HEK293 (cell line): Measurements from ENCODE around the gene IKZF1.

Experiments
- BCL11A ChIP-seq: fragments of 450-650 bp; formaldehyde crosslinking; IDR thresholded peaks from 2 replicates; pipeline ENCODE4 v1.5.1; 2016; ENCODE audit warnings: low read depth, missing biosample characterization, missing genetic modification characterization
- TCF7L2 ChIP-seq: IDR thresholded peaks from 2 replicates; pipeline ENCODE4 v1.6.1; 2011; ENCODE audit warnings: low read depth, mild to moderate bottlenecking, inconsistent platforms, low read length, moderate library complexity, borderline replicate concordance
- ZNF501 ChIP-seq: fragments of 450-650 bp; formaldehyde crosslinking; IDR thresholded peaks from 2 replicates; pipeline ENCODE4 v1.5.1; 2016; ENCODE audit warnings: missing biosample characterization, missing genetic modification characterization
- ZNF544 ChIP-seq: fragments of 450-650 bp; formaldehyde crosslinking; IDR thresholded peaks from 2 replicates; pipeline ENCODE4 v1.5.0; 2017; ENCODE audit warnings: missing biosample characterization, missing genetic modification characterization
- TF ChIP-seq, protein P1 (sequence below): fragments of 450-650 bp; formaldehyde crosslinking; conservative IDR thresholded peaks from 2 replicates; pipeline ENCODE4 v1.5.1; 2016; ENCODE audit warnings: low read depth, missing biosample characterization, missing genetic modification characterization
- TF ChIP-seq, protein P2 (sequence below): fragments of 450-650 bp; formaldehyde crosslinking; IDR thresholded peaks from 2 replicates; pipeline ENCODE4 v1.5.1; 2016; ENCODE audit warnings: missing biosample characterization, missing genetic modification characterization
- TF ChIP-seq, protein P3 (sequence below): fragments of 450-650 bp; formaldehyde crosslinking; IDR thresholded peaks from 2 replicates; pipeline ENCODE4 v1.5.1; 2016; ENCODE audit warnings: missing biosample characterization, missing genetic modification characterization
- TF ChIP-seq, protein P4 (sequence below): fragments of 450-650 bp; formaldehyde crosslinking; IDR thresholded peaks from 2 replicates; pipeline ENCODE4 v1.5.1; 2016; ENCODE audit warnings: missing biosample characterization, missing genetic modification characterization

DNA sequence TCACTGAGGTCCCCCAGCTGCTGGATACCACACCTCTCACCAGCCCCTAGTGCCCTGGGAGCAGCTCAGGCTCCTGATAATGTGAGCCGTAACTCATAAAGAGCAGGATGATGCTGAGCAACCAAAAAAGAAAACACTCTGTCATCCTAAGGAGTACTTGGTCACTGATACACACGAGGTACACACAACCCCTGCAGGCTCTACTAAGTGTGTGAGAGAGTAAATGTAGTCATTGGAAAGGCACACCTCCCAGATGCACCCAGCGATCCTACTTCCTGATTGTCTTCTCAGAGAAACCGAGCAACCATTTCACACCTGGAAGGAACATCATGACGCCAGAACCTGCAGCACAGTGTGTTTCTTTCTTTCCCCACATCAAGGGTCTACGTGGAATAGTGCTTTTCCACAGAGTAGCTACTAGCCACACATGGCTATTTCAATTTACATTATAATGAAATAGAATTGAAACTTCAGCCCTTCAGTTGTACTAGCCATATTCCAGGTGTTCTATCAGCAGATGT is 111.4 kb downstream of the IKZF1 start:
- TF ChIP-seq, protein P1, sequence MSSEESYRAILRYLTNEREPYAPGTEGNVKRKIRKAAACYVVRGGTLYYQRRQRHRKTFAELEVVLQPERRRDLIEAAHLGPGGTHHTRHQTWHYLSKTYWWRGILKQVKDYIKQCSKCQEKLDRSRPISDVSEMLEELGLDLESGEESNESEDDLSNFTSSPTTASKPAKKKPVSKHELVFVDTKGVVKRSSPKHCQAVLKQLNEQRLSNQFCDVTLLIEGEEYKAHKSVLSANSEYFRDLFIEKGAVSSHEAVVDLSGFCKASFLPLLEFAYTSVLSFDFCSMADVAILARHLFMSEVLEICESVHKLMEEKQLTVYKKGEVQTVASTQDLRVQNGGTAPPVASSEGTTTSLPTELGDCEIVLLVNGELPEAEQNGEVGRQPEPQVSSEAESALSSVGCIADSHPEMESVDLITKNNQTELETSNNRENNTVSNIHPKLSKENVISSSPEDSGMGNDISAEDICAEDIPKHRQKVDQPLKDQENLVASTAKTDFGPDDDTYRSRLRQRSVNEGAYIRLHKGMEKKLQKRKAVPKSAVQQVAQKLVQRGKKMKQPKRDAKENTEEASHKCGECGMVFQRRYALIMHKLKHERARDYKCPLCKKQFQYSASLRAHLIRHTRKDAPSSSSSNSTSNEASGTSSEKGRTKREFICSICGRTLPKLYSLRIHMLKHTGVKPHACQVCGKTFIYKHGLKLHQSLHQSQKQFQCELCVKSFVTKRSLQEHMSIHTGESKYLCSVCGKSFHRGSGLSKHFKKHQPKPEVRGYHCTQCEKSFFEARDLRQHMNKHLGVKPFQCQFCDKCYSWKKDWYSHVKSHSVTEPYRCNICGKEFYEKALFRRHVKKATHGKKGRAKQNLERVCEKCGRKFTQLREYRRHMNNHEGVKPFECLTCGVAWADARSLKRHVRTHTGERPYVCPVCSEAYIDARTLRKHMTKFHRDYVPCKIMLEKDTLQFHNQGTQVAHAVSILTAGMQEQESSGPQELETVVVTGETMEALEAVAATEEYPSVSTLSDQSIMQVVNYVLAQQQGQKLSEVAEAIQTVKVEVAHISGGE (tag by site-specific recombination): no peak
- TF ChIP-seq ZNF501 (no peak), BCL11A (tag by site-specific recombination) (no peak), TCF7L2 (no peak), ZNF544 (tag by site-specific recombination) (no peak)
- TF ChIP-seq, protein P2, sequence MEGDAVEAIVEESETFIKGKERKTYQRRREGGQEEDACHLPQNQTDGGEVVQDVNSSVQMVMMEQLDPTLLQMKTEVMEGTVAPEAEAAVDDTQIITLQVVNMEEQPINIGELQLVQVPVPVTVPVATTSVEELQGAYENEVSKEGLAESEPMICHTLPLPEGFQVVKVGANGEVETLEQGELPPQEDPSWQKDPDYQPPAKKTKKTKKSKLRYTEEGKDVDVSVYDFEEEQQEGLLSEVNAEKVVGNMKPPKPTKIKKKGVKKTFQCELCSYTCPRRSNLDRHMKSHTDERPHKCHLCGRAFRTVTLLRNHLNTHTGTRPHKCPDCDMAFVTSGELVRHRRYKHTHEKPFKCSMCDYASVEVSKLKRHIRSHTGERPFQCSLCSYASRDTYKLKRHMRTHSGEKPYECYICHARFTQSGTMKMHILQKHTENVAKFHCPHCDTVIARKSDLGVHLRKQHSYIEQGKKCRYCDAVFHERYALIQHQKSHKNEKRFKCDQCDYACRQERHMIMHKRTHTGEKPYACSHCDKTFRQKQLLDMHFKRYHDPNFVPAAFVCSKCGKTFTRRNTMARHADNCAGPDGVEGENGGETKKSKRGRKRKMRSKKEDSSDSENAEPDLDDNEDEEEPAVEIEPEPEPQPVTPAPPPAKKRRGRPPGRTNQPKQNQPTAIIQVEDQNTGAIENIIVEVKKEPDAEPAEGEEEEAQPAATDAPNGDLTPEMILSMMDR (tag by site-specific recombination): no peak
- TF ChIP-seq, protein P3, sequence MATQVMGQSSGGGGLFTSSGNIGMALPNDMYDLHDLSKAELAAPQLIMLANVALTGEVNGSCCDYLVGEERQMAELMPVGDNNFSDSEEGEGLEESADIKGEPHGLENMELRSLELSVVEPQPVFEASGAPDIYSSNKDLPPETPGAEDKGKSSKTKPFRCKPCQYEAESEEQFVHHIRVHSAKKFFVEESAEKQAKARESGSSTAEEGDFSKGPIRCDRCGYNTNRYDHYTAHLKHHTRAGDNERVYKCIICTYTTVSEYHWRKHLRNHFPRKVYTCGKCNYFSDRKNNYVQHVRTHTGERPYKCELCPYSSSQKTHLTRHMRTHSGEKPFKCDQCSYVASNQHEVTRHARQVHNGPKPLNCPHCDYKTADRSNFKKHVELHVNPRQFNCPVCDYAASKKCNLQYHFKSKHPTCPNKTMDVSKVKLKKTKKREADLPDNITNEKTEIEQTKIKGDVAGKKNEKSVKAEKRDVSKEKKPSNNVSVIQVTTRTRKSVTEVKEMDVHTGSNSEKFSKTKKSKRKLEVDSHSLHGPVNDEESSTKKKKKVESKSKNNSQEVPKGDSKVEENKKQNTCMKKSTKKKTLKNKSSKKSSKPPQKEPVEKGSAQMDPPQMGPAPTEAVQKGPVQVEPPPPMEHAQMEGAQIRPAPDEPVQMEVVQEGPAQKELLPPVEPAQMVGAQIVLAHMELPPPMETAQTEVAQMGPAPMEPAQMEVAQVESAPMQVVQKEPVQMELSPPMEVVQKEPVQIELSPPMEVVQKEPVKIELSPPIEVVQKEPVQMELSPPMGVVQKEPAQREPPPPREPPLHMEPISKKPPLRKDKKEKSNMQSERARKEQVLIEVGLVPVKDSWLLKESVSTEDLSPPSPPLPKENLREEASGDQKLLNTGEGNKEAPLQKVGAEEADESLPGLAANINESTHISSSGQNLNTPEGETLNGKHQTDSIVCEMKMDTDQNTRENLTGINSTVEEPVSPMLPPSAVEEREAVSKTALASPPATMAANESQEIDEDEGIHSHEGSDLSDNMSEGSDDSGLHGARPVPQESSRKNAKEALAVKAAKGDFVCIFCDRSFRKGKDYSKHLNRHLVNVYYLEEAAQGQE (tag by site-specific recombination): no peak
- TF ChIP-seq, protein P4, sequence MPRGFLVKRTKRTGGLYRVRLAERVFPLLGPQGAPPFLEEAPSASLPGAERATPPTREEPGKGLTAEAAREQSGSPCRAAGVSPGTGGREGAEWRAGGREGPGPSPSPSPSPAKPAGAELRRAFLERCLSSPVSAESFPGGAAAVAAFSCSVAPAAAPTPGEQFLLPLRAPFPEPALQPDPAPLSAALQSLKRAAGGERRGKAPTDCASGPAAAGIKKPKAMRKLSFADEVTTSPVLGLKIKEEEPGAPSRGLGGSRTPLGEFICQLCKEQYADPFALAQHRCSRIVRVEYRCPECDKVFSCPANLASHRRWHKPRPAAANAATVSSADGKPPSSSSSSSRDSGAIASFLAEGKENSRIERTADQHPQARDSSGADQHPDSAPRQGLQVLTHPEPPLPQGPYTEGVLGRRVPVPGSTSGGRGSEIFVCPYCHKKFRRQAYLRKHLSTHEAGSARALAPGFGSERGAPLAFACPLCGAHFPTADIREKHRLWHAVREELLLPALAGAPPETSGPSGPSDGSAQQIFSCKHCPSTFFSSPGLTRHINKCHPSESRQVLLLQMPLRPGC (tag by site-specific recombination): no peak
